ENCODE results near the gene ACOT2.
"Not testable (repeated sequence)": the region's sequence is repeated elsewhere in the genome, so short reads cannot be mapped to it uniquely, and the experiment has no call there.

The ACOT2 gene

GRCh38 chr14:73576391-73576790, 7.4 kb downstream of the ACOT2 start:
- in situ Hi-C loops (cut with MboI; ENCODE audit: low sequenced_read_pairs, unreplicated experiment): no loop called here
- DNase-seq (ENCODE audit: low spot score): no peak
- no peak for TF ChIP-seq CTCF (IDR thresholded peaks at IDR 0.05; ENCODE audit: borderline replicate concordance, control extremely low read depth, extremely low read depth, insufficient read depth, missing control alignments)

DNA sequence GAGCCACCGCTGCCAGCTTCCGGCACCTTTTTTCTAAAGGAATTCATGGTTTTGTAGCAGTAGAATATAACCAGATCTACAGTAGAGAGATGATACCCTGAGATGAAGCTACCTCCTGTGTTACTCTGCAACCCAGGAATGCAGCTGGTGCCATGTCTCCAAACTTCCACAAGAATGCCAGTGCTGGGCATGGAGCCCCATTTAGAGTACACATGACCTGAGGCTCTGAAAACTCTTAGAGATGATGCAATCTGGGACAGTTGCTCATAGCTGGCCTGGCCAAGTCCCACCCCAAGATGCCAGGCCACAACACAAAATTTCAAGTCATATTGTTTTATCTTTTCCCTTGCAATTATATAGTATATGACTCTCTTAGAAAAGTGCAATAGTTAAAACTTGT, 8.2 kb downstream of the ACOT2 start:
- DNase-seq (ENCODE audit: low spot score); in situ Hi-C loops (cut with MboI; ENCODE audit: low sequenced_read_pairs, unreplicated experiment): not testable (repeated sequence)

DNA sequence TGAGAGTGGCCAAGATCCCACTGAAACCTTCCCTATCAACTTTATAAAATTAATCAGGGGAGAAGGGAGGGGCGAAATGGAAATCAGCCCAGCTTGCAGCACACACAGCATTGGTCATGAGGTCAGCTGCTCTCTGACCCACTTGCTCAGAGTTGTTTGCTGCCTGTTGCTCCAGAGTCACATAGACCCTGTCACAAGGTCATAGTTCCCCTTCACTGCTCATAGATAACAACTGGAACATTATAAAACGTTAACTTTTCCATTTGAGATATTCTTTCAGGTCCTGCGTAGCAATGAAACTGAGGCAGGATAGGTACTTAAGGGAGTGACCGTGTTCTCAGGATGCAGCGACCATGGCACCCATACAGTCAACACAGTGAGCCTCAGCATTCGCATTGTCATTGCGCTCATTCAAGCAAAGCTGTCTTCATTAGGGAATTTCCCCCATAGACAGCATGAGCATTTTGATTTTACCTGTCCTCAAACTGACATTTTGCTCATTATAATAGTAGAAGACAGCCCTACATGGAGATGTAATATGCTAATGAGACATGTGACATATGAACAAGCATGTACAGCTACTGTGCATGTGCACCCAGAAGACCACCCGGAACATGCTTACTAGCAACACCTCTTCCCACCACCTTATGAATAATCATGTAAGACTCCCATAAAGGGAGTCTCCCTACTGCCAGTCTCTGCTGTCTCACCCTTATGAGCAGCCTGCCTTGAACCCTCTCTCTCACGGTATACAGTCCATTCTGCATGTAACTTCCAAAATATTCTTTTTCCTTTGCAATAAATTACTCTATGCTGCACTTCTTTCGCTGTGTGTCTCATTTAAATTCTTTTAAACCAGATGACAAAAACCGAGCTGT, 13.3 kb downstream of the ACOT2 start:
- in situ Hi-C loops (cut with MboI; ENCODE audit: low sequenced_read_pairs, unreplicated experiment); DNase-seq (ENCODE audit: low spot score): not testable (repeated sequence)

- in situ Hi-C loops (cut with MboI; ENCODE audit: low sequenced_read_pairs, unreplicated experiment): no loop called here
- no peak for TF ChIP-seq CTCF (IDR thresholded peaks at IDR 0.05; ENCODE audit: borderline replicate concordance, control extremely low read depth, extremely low read depth, insufficient read depth, missing control alignments)
- DNase-seq (ENCODE audit: low spot score): no peak
These were observed 19.7 kb downstream of the ACOT2 start for GRCh38 chr14:73588695-73589094.

DNA sequence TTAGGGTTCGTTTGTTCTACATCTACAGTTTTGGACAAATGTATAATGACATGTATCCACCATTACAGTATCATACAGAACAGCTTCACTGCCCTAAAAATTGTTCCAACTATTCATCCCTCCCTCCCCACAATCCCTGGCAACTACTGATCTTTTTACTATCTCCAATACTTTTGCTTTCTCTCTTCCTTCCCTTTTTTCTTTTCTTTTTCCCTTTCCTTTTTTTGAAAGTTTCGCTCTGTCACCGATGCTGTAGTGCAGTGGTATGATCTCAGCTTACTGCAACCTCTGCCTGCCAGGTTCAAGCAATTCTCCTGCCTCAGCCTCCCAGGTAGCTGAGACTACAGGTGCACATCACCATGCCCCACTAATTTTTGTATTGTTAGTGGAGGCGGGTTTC, 20.1 kb downstream of the ACOT2 start:
- DNase-seq (ENCODE audit: low spot score): no peak
- no peak for TF ChIP-seq CTCF (IDR thresholded peaks at IDR 0.05; ENCODE audit: borderline replicate concordance, control extremely low read depth, extremely low read depth, insufficient read depth, missing control alignments)
- in situ Hi-C loops (cut with MboI; ENCODE audit: low sequenced_read_pairs, unreplicated experiment): no loop called here

GRCh38 chr14:73590673-73591004, 21.6 kb downstream of the ACOT2 start:
- in situ Hi-C loops (cut with MboI; ENCODE audit: low sequenced_read_pairs, unreplicated experiment); DNase-seq (ENCODE audit: low spot score): not testable (repeated sequence)

DNA sequence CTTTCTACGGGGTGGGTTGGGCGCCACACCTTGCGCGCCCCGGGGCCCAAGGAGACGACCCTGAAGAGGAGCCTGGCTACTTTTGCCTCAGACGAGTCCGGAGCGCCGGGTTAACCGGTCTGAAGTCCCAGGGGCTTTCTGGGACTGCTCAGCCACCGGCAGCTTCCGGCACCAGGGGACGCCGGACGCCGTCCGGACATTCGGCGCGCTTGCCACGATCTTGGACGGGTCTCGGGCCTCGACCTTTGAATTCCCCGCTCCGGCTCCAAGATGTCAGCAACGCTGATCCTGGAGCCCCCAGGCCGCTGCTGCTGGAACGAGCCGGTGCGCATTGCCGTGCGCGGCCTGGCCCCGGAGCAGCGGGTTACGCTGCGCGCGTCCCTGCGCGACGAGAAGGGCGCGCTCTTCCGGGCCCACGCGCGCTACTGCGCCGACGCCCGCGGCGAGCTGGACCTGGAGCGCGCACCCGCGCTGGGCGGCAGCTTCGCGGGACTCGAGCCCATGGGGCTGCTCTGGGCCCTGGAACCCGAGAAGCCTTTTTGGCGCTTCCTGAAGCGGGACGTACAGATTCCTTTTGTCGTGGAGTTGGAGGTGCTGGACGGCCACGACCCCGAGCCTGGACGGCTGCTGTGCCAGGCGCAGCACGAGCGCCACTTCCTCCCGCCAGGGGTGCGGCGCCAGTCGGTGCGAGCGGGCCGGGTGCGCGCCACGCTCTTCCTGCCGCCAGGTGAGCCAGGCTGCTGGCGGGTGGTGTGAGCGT, 22.9 kb downstream of the ACOT2 start, which contains the start of gene ACOT4:
TSS of gene ACOT4 (plus strand) at position 184 of the 760 bp plus-strand sequence. CDS start at position 271, 87 bp downstream.
- peak; percentile 80 for DNase-seq (ENCODE audit: low spot score)
- no peak for TF ChIP-seq CTCF (IDR thresholded peaks at IDR 0.05; ENCODE audit: borderline replicate concordance, control extremely low read depth, extremely low read depth, insufficient read depth, missing control alignments)
- in situ Hi-C loops (cut with MboI; ENCODE audit: low sequenced_read_pairs, unreplicated experiment): no loop called here

DNA sequence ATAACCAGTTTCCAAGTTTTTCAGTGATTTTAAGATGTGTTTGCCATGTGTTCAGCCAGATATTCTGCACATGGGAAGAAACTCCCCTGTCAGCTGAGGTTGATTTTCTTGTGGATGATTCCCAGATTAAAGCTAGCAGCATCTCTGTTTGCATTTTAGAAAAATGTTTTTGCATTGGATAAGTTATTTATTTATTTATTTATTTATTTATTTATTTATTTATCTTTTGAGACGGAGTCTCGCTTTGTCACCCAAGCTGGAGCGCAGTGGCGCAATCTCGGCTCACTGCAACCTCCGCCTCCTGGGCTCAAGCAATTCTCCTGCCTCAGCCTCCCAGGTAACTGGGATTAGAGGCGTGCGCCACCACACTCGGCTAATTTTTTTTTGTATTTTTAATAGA, 25.5 kb downstream of the ACOT2 start:
- DNase-seq (ENCODE audit: low spot score): no peak
- in situ Hi-C loops (cut with MboI; ENCODE audit: low sequenced_read_pairs, unreplicated experiment): no loop called here
- TF ChIP-seq CTCF (IDR thresholded peaks at IDR 0.05; ENCODE audit: borderline replicate concordance, control extremely low read depth, extremely low read depth, insufficient read depth, missing control alignments): no peak

Data from GM13976 (cell line).